ENCODE results near the gene TEKTIP1.

The TEKTIP1 gene

DNA sequence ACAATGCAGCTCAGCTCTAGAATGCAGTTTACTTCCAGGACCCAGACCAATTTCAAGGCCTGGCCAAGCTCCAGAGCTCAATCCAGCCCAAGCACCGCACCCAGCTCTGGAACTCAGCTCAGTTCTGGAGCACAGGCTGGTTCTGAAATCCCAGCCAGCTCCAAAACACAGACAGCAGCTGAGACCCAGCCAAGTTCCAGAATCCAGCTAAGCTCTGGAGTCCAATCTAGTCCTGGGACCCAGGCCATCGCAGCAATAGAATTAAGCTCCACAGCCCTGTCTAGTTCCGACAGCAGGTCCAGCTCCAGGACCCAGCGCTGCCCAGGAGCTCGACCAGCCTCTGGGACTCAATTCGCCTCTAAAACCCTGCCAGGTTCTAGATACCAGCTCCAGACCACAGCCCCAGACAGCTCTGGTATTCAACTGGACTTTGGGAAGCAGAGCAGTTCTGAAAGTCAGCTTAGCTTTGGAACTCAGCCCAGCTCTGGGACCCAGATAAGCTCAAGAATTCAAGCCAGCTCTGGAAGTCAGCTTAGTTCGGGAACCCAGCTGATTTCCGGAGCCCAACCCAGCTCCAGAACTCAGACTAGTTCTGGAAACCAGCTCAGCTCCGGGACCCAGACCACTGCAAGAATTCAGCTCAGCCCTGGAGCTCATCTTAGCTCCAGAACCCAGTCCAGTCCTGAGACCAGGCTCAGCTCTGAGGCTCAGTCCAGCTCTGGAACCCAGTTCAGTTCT, 53.1 kb downstream of the TEKTIP1 start:
- TF ChIP-seq SUZ12 (IDR thresholded peaks at IDR 0.05; ENCODE audit: extremely low read depth, insufficient read depth, insufficient read length) (no peak), YY1 (IDR thresholded peaks at IDR 0.05; ENCODE audit: insufficient read depth, insufficient read length) (no peak), ZNF274 (IDR thresholded peaks at IDR 0.05; ENCODE audit: low read depth, low read length) (no peak)
- H3K4me1 ChIP-seq (ENCODE audit: insufficient read depth, insufficient read length): no peaks in the 10 kb centered on the region
- no peak for DNase-seq (ENCODE audit: low read depth, low spot score)
- H3K9ac ChIP-seq (ENCODE audit: insufficient read length, low read depth): no peak overlapping the region
- no peaks in the 10 kb centered on the region for H3K36me3 ChIP-seq (ENCODE audit: insufficient read depth, insufficient read length, low read length)
- H3K9me3 ChIP-seq (ENCODE audit: insufficient read depth, low read length): no peaks in the 10 kb centered on the region; the same call in 1 of the 2 replicates
- H3K27me3 ChIP-seq (ENCODE audit: insufficient read depth, insufficient read length): peaks cover 3% of the 10 kb centered on the region
- H3K4me3 ChIP-seq (ENCODE audit: insufficient read length, low read depth): no peak overlapping the region

DNA sequence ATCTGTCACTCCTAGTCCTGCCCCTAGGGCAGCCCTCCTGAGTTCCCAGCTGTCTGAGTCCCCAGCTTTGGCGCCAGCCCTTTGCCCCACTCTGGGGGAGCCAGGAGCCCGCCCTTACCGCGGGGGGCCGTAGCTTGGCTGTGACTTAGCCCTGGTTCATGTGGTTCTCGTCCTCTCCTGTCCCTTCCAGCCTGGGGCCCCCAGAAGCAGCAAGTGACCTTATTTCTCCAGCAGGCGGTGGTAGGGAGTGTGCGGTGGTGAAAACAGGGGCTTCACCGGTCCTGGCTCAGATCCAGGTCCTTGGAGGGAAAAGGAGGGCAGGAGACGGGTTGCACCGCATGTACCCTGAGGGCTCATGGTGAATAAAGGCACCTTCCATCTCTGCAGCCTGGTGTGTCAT, 54.2 kb downstream of the TEKTIP1 start:
- no peaks in the 10 kb centered on the region; the same call in 1 of the 2 replicates for H3K9me3 ChIP-seq (ENCODE audit: insufficient read depth, low read length)
- no peak overlapping the region for H3K4me3 ChIP-seq (ENCODE audit: insufficient read length, low read depth)
- no peak for TF ChIP-seq SUZ12 (IDR thresholded peaks at IDR 0.05; ENCODE audit: extremely low read depth, insufficient read depth, insufficient read length)
- TF ChIP-seq YY1 (IDR thresholded peaks at IDR 0.05; ENCODE audit: insufficient read depth, insufficient read length): no peak
- TF ChIP-seq ZNF274 (IDR thresholded peaks at IDR 0.05; ENCODE audit: low read depth, low read length): no peak
- DNase-seq (ENCODE audit: low read depth, low spot score): no peak
- no peaks in the 10 kb centered on the region for H3K36me3 ChIP-seq (ENCODE audit: insufficient read depth, insufficient read length, low read length)
- H3K27me3 ChIP-seq (ENCODE audit: insufficient read depth, insufficient read length): peaks cover 3% of the 10 kb centered on the region
- no peaks in the 10 kb centered on the region for H3K4me1 ChIP-seq (ENCODE audit: insufficient read depth, insufficient read length)
- peak overlapping the region; percentile 42 for H3K9ac ChIP-seq (ENCODE audit: insufficient read length, low read depth)

Measured in NT2/D1 (cell line).